Endothelial cell (in vitro differentiated cells): ENCODE measurements around the gene TANGO2. TPM values are rescaled to one million over a fixed set of nuclear protein-coding genes. Genes with fewer than 3 reads are reported as not detected.

Source experiments
- DNase-seq: peaks from one replicate; pipeline ENCODE4 v3.0.0; 2021; ENCODE audit warnings: low spot score
- H3K27ac Mint-ChIP-seq: one replicate; pipeline ENCODE4 v1.8.0; 2021; ENCODE audit warnings: mixed read lengths, inconsistent platforms; ENCODE audit not compliant: unreplicated experiment
- H3K27me3 Mint-ChIP-seq: one replicate; pipeline ENCODE4 v1.8.0; 2021; ENCODE audit warnings: mild to moderate bottlenecking, moderate library complexity, mixed read lengths, inconsistent platforms; ENCODE audit not compliant: unreplicated experiment
- H3K36me3 Mint-ChIP-seq: one replicate; pipeline ENCODE4 v1.8.0; 2021; ENCODE audit warnings: mild to moderate bottlenecking, low read depth, mixed read lengths, inconsistent platforms; ENCODE audit not compliant: unreplicated experiment
- H3K4me1 Mint-ChIP-seq: one replicate; pipeline ENCODE4 v1.8.0; 2021; ENCODE audit warnings: mild to moderate bottlenecking, mixed read lengths, inconsistent platforms; ENCODE audit not compliant: unreplicated experiment
- H3K4me3 Mint-ChIP-seq: one replicate; pipeline ENCODE4 v1.8.0; 2021; ENCODE audit warnings: mild to moderate bottlenecking, mixed read lengths, inconsistent platforms; ENCODE audit not compliant: unreplicated experiment
- H3K9me3 Mint-ChIP-seq: one replicate; pipeline ENCODE4 v1.8.0; 2021; ENCODE audit warnings: mixed read lengths, inconsistent platforms; ENCODE audit not compliant: unreplicated experiment
- total RNA-seq: library from RNA; stranded (reverse); fragmentation: NEBNext Ultra II Directional; extraction: Animal tissue kit (Norgen Biotek cat#: 25700); gene quantifications from one replicate; pipeline ENCODE4 v1.2.1, GENCODE V29; 2021; ENCODE audit not compliant: unreplicated experiment
- TF ChIP-seq, protein P1 (sequence below): fragments of 200-600 bp; sonication (generic); IDR thresholded peaks from one replicate; pipeline ENCODE4 v1.5.0; 2021; ENCODE audit warnings: antibody characterized with exemption; ENCODE audit not compliant: unreplicated experiment

TANGO2 gene
- total RNA-seq, 1 donor from 2014 or later, result 15.3 TPM

DNA sequence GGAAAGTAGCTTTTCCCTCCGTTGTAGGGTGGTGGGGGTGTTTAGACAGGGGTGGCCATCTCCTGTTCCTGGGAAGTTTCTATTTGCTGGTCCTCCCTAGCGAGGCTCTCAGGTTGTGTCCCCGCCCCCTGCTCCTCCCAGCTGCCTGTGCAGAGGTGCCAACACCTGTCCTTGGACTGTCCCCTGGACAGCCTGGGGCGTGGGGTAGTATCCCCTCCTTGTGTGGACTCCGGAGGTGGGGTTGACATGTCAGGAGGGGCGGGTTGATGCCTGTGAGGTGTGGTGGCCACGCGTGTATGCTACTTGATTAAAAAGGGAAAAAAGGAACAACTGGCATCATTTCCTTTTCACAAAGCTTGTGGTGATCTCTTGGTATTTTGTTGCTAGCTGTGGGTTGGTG, 80.7 kb downstream of the TANGO2 start:
- no peak for DNase-seq
- Mint-ChIP-seq H3K4me1 (no peaks in the 10 kb centered on the region), H3K9me3 (no peaks in the 10 kb centered on the region), H3K27me3 (peaks cover 7% of the 10 kb centered on the region), H3K36me3 (peaks cover 49% of the 10 kb centered on the region), H3K4me3 (no peak overlapping the region), H3K27ac (no peak overlapping the region)
- TF ChIP-seq, protein P1, sequence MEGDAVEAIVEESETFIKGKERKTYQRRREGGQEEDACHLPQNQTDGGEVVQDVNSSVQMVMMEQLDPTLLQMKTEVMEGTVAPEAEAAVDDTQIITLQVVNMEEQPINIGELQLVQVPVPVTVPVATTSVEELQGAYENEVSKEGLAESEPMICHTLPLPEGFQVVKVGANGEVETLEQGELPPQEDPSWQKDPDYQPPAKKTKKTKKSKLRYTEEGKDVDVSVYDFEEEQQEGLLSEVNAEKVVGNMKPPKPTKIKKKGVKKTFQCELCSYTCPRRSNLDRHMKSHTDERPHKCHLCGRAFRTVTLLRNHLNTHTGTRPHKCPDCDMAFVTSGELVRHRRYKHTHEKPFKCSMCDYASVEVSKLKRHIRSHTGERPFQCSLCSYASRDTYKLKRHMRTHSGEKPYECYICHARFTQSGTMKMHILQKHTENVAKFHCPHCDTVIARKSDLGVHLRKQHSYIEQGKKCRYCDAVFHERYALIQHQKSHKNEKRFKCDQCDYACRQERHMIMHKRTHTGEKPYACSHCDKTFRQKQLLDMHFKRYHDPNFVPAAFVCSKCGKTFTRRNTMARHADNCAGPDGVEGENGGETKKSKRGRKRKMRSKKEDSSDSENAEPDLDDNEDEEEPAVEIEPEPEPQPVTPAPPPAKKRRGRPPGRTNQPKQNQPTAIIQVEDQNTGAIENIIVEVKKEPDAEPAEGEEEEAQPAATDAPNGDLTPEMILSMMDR, result no peak

DNA sequence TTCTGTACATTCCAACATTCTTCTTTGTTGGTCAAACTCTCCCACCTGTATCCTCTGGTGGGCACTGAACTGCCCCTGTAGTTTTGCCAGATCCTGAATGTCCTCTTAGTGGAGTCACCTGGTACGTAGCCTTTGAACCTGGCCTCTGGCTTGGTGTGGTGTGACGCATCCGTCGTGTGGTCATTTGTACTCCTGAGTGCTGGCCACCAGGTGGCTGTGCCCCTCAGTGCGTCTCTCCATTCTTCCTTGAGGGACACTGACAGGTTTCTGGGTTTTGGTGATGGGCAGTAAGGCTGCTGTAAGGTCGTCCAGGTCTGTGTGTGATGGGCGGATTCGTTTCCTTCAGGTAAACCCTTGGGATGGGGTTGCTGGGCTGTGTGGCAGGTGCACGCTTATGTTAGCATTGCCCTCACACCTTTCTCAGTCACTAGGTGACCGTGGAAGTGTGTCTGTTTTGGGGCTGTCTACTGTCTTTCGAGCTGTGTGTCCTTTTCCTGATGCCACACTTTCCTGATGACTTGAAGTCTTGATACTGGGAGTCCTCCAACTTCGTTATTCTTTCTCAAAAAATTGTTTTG, 81.4 kb downstream of the TANGO2 start:
- no peak for DNase-seq
- H3K9me3 Mint-ChIP-seq, result no peaks in the 10 kb centered on the region
- H3K36me3 Mint-ChIP-seq, result peaks cover 48% of the 10 kb centered on the region
- no peak overlapping the region for H3K27ac Mint-ChIP-seq
- peaks cover 7% of the 10 kb centered on the region for H3K27me3 Mint-ChIP-seq
- TF ChIP-seq, protein P1, result peak; percentile 19
- H3K4me3 Mint-ChIP-seq, result peak overlapping the region; percentile 17
- no peaks in the 10 kb centered on the region for H3K4me1 Mint-ChIP-seq

DNA sequence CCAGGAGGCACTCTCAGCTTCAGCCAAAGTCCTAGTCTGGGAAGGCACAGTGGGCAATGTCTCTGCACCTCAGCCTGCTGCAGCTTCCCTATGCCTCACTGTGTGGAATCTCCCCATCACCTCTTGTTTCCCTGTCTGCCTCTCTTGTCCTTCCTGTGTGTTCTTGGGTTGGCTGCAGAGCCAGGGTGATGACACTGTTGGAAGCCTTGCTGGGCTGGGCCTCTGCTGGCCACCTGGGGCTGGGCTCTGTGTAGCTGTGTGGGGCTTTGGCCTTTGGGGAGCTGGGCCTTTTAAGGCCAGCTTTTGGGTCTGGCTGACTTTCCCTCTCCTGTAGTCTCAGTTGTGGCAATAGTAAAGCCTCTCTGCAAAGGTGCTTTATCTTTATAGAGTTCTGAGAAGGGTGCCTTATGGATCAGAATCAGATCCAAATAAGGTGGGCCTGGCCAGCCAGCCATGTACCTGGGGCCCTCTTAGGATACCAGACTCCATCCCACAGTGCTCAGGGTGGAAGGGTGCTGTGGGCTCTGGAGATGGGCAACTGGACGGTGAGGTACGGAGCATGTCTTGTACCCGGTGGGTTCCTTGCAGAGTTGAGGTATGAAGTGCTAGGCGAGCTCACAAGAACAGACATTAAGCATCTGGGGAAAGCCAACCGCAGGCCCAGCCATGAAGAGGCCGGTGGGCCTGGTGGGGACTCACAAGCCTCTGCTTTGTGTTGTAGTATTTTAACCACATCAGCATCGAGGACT, 84.7 kb downstream of the TANGO2 start:
- Mint-ChIP-seq H3K9me3 (no peaks in the 10 kb centered on the region), H3K27ac (no peak overlapping the region), H3K4me3 (no peak overlapping the region), H3K4me1 (no peaks in the 10 kb centered on the region), H3K36me3 (peaks cover 34% of the 10 kb centered on the region), H3K27me3 (peaks cover 18% of the 10 kb centered on the region)
- TF ChIP-seq, protein P1, result no peak
- DNase-seq, result no peak

DNA sequence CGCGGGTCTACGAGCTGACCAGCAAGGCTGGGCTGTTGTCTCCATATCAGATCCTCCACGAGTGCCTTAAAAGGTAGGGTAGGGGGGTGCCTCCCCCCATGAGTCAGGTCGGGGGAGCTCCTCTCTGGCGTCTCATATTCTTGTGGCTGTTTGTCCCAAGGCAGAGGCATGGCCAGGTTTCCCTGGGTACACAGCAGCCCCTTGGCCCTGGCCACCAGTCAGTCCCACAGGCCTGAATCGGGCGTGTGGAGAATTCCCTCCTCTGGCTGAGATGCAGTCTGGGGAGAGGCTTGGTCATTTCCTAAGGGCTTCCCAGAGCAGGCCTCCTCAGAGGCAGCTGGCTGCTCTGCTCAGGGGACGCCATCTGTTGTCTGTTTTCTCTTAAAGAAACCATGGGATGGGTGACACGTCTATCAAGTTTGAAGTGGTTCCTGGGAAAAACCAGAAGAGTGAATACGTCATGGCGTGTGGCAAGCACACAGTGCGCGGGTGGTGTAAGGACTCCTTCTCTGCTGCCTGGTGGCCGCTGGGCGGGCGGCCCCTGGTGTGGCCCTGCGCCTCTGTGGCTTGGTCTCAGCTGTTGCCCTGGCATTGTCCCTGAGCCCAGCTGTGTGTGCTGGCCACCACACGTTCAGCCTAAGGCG, 85.4 kb downstream of the TANGO2 start:
- no peaks in the 10 kb centered on the region for H3K9me3 Mint-ChIP-seq
- H3K36me3 Mint-ChIP-seq, result peaks cover 34% of the 10 kb centered on the region
- H3K27ac Mint-ChIP-seq, result no peak overlapping the region
- DNase-seq, result no peak
- TF ChIP-seq, protein P1, result no peak
- no peak overlapping the region for H3K4me3 Mint-ChIP-seq
- peaks cover 20% of the 10 kb centered on the region for H3K27me3 Mint-ChIP-seq
- no peaks in the 10 kb centered on the region for H3K4me1 Mint-ChIP-seq

DNA sequence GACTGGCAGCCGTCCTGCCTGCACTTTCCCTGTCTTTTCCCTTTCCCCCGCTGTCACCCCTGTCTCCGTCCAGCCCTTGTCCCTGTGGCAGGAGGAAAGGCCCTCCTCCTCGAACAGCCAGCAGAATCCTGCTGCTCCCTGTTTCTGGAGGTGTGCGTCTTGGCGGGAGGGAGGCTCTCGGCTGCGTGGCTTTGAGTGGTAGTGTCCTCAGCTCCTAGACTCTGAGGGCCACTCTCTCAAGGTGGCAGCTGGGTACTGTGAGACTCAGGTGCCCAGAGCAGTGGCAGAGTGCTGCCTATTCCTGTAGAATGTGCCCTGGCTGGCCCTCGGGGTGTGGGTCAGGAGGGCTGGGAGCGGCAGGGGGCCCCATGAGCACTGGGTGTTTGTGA, 85.9 kb downstream of the TANGO2 start:
- peaks cover 32% of the 10 kb centered on the region for H3K36me3 Mint-ChIP-seq

More for the DNA sequence above, 85.9 kb downstream of the TANGO2 start:
- Mint-ChIP-seq H3K27me3 (peaks cover 20% of the 10 kb centered on the region), H3K9me3 (no peaks in the 10 kb centered on the region), H3K4me3 (no peak overlapping the region), H3K4me1 (no peaks in the 10 kb centered on the region), H3K27ac (no peak overlapping the region)
- TF ChIP-seq, protein P1, result no peak
- DNase-seq, result no peak
